HAP-1 (cell line): ENCODE measurements around the gene DCAF4L1.

ENCODE experiments used
- DNase-seq, 2 experiments: peaks; one replicate each; pipeline ENCODE4 v3.0.0-alpha.2; 2016 to 2020; ENCODE audit warnings: low spot score in 2 of 2
- H3K27me3 ChIP-seq: fragments of 250-450 bp; sonication (Bioruptor Pico); 2 replicates; pipeline ENCODE4 v1.5.1; 2020; ENCODE audit warnings: low read depth, mild to moderate bottlenecking, moderate library complexity
- H3K36me3 ChIP-seq: fragments of 250-450 bp; sonication (Bioruptor Pico); replicated peaks from 2 replicates; pipeline ENCODE4 v1.5.1; 2020; ENCODE audit warnings: mild to moderate bottlenecking
- H3K4me1 ChIP-seq: fragments of 250-450 bp; sonication (Bioruptor Pico); 2 replicates; pipeline ENCODE4 v1.5.1; 2020; ENCODE audit warnings: mild to moderate bottlenecking
- H3K4me3 ChIP-seq: fragments of 250-450 bp; sonication (Bioruptor Pico); 2 replicates; pipeline ENCODE4 v1.5.1; 2020; ENCODE audit warnings: mild to moderate bottlenecking, moderate library complexity
- H3K9me3 ChIP-seq: fragments of 250-450 bp; sonication (Bioruptor Pico); 2 replicates; pipeline ENCODE4 v1.5.1; 2020; ENCODE audit warnings: mild to moderate bottlenecking, moderate library complexity
- in situ Hi-C: fragments of 300-500 bp; cut with MboI; formaldehyde crosslinking; loops from 3 replicates; pipeline ENCODE4 v1.14.3; 2020; ENCODE audit warnings: low sequenced_read_pairs, inconsistent platforms, mixed read lengths

Gene DCAF4L1

DNA sequence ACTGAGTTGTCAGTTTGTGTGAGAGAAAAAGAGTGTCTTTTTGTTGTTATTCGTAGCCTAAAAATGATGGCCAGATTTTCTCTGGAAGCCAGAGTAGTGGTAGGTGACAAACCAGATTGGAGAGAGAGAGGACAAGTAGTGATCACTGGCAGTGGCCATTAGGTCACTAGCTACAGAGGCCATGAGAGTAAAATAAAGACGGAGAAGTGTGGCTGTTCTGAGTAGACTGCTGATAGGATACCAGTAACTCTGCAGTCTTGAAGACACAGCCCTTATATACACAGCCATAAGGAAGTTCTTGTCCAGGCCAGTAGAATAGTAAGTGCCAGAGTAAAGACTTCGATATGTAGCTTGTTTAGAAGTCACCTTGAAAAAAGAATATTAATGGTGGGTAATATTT, 16.5 kb downstream of the DCAF4L1 start:
- in situ Hi-C loops, result no loop called here
- Histone ChIP-seq H3K36me3 (no peaks in the 10 kb centered on the region; the same call in 1 of the 2 replicates), H3K9me3 (no peaks in the 10 kb centered on the region), H3K4me3 (no peak overlapping the region), H3K27me3 (no peaks in the 10 kb centered on the region), H3K4me1 (peaks cover 16% of the 10 kb centered on the region)
- no peak for DNase-seq

DNA sequence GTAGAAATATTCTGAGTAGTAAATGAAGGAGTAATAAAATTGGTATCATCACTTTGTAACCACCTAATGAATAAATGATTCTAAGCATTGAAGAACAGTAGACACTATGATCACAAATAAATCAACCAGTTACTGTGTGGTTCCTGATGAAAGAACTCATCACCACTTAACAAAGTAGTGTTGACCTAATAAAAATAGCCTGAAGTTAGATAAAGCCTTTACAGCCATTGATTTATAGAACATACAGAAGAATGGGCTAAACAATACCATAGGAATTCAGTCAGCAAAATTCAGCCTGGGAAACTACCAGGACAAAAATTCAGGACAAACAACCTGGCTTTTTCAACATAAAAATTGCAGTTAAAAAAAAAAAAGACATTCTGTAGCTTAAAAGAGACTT, 17.8 kb downstream of the DCAF4L1 start:
- DNase-seq, result peak in 1 of 2 experiments; percentile 72
- Histone ChIP-seq H3K4me1 (peaks cover 10% of the 10 kb centered on the region), H3K9me3 (no peaks in the 10 kb centered on the region), H3K4me3 (no peak overlapping the region), H3K36me3 (no peaks in the 10 kb centered on the region; the same call in 1 of the 2 replicates), H3K27me3 (no peaks in the 10 kb centered on the region)
- in situ Hi-C loops, result no loop called here

GRCh38 chr4:42008011-42008786, 26.6 kb downstream of the DCAF4L1 start:
- no peak overlapping the region for H3K4me3 ChIP-seq

DNA sequence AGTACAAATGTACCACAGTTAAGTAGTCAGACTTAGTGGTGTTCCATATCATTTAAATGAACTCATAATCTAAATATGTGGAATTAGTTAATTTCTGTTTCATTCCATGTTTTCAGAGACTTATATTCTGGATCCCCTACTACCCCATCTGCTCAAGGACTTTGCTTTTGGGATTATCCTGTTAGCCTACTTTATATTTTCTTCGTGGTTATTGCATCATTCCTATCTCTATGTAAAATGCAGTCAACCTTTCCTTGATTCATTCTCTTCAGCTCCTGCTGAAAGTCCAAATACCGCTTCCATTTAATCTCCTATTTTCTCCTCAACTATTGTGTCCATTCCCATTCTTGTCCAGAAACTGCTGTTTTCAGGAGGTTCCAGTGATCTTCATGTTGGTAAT, 33.9 kb downstream of the DCAF4L1 start:
- no peaks in the 10 kb centered on the region for H3K9me3 ChIP-seq
- no peaks in the 10 kb centered on the region for H3K27me3 ChIP-seq
- H3K4me1 ChIP-seq, result peaks cover 4% of the 10 kb centered on the region
- H3K4me3 ChIP-seq, result no peak overlapping the region
- in situ Hi-C loops, result no loop called here
- DNase-seq, result no peak
- H3K36me3 ChIP-seq, result peaks cover under 1% of the 10 kb centered on the region; the same call in 1 of the 2 replicates

More at GRCh38 chr4:42008011-42008786, 26.6 kb downstream of the DCAF4L1 start:
- Histone ChIP-seq H3K4me1 (no peaks in the 10 kb centered on the region), H3K27me3 (no peaks in the 10 kb centered on the region), H3K36me3 (peaks cover 4% of the 10 kb centered on the region; the same call in 1 of the 2 replicates), H3K9me3 (no peaks in the 10 kb centered on the region)
- in situ Hi-C loops, result no loop called here
- DNase-seq, result no peak

GRCh38 chr4:42018451-42018850, 36.9 kb downstream of the DCAF4L1 start:
- Histone ChIP-seq H3K9me3 (no peaks in the 10 kb centered on the region), H3K4me1 (peaks cover 4% of the 10 kb centered on the region), H3K36me3 (peaks cover 10% of the 10 kb centered on the region), H3K27me3 (no peaks in the 10 kb centered on the region), H3K4me3 (no peak overlapping the region)
- DNase-seq, result no peak
- in situ Hi-C loops, result no loop called here
